ENCODE results near the gene NFATC2.

NFATC2 gene

DNA sequence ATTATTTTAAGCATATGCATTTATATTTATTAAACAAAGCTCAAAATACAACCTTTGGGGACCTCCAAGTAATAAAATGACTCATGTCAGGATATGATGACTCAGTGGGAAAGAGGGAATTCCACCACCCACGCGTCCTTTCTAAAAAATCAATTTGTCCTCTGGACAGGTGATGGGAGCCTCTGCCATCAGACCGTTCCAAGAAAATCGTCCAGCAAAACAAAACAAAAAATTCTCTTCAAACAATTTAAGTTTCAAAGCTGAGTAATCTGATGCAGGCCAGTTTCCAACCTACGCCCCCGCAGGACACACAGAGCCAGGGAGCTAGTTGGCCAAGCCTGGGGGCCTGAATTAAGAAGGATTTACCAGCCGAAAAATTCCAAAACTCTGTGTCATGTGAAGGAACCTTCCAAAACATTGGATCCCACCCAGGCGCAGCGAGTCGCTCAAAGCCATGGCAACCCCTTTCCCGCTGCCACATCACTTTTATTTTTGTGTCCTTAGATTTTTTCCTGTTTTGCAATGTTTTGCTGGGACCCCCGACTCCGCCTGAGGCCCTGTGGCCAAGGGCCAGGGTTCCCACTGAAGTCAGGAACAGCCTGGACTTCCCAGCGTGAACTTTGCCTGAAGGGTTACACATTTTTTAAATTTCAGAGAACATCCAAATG is 95.3 kb downstream of the NFATC2 start:
- DNase-seq, result no peak

DNA sequence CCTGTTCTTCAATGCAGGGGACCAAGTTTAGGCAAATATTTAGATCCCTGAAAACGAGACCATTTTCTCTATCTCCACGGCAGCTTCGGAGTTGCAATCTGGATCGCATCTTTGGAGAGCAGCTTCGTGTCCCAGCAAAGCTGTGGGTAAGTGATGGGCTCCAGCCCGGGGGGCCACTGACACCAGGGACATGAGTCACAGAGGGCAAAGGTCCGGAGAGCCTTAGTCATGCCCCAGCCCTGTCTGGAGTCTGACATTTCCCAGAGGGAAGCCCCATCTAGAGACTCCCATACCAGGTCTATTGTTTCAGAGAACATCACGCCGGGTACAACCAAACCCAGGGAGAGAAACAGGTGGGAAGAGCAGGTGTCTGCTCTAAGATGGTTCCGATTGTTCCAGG is 95.9 kb downstream of the NFATC2 start:
- no peak for DNase-seq

DNA sequence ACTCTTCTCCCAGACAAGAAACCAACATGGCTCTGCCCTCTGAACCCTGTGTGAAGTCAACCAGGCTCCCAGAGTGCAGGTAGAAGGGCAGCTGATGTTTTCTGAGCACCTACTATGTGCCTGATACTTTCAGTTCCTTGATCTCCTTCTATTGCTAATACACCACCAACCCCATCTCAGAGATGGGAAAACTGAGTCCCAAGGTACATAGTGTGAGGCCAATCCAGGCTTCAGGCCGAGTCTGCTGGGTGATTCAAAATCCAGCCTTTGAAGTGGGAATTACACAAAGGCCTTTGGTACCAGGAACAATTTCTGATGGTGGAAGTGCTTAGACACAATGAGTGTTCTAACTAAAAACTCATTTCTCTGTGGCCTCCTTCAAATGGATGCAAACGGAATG is 96.3 kb downstream of the NFATC2 start:
- DNase-seq, result no peak

GRCh38 chr20:51445591-51445990 is 96.9 kb downstream of the NFATC2 start:
- no peak for DNase-seq

DNA sequence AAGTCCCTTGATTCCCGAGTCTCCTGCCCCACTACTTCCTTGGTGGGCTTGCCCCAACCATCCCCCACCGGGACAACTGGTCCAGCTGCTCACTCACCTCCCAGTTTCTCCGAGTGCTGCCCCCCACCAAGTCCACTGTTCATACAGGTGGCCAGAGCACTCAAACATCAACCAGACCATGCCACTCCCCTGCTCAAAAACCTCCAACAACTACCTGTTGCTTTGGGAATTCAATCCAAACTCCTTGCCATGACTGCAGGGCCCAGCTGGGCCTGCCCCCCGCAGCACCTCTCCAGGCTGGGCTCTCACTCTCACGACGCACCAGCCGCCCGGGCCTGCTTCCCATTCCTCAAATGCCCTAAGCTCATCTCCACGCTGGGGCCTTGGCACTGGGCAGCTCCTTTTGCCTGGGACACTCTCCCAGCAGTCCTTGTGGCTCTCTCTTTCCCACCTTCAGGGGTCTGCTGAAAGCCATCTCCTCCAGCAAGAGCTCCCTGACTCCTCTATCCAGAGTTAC is 97.5 kb downstream of the NFATC2 start:
- no peak for DNase-seq

GRCh38 chr20:51444467-51444866 is 98.1 kb downstream of the NFATC2 start:
- no peak for DNase-seq

- no peak for DNase-seq
Measured at GRCh38 chr20:51442602-51443001, 99.9 kb downstream of the NFATC2 start.

DNA sequence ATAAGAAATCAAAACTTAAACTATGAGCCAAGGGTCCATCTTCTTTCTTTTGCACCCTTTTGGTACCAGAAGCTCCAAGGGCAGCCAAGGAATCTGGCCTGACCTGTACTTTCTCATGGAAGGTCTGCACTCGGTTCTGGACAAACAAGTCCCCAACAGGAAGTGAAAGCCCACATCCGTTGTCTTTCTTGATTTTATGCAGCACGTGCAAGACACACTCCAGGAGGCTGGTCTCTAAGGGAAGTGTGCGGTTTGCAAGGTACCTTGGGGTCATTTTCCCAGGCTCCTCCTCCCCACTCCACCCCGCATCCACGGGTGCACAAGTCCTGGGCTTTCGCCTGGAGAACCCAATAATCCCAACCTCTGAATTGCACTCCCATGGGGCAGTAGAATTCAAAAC is 101.9 kb downstream of the NFATC2 start:
- no peak for DNase-seq

- no peak for DNase-seq
Measured at GRCh38 chr20:51439160-51439689, 103.3 kb downstream of the NFATC2 start.

DNA sequence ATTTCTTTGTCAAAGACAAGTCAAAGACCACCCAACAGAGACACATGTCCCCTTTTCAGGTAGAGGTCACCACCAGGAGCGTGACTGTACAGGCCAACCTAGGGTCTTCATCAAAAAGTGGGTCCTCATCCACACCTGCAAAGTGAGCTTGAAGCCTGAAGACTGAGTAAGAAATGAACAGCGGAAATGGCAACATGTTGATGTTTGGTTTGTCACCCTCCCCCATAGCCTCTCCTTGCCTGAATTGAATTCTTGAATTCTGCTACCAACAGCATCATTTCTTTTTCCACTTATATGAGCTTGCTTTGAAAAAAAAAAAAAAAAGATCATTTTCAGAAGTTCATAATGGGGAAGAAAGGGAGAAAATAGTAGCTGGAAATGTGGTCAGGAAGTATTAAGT is 104.4 kb downstream of the NFATC2 start:
- no peak for DNase-seq

DNA sequence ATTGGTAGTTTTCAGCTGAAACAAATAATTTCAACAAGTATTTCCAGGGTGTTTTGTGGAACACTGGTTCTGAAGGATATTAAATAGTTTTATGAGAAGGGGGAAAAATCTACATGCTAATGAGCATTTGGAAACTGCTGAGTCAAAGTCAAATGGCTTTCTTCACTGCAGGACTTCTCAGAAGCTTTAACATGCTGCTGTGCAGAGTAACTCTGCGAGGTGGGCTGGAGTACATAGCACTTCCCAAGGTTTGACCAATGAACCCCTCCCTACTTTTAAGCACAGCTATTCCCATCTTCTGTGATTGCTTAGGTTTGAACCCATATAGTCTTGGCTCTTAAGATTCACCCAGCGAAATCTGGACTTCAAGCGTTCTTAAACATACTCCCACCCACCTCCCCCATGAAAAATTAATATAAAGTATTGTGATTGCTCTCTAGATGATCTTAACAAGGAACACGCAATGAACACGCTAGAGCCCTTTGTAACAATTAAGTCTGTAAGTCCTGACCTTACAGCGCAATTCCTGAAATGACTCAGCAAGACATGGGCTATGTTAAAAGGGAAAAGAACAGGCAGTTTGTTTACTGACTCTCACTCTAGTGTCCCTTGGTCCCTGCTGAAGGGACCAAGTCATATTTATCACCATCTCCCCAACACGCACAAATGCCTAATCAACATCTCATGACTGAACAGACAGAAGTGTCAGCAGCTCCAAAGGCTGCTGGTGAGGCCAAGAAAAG is 105.2 kb downstream of the NFATC2 start:
- no peak for DNase-seq

DNA sequence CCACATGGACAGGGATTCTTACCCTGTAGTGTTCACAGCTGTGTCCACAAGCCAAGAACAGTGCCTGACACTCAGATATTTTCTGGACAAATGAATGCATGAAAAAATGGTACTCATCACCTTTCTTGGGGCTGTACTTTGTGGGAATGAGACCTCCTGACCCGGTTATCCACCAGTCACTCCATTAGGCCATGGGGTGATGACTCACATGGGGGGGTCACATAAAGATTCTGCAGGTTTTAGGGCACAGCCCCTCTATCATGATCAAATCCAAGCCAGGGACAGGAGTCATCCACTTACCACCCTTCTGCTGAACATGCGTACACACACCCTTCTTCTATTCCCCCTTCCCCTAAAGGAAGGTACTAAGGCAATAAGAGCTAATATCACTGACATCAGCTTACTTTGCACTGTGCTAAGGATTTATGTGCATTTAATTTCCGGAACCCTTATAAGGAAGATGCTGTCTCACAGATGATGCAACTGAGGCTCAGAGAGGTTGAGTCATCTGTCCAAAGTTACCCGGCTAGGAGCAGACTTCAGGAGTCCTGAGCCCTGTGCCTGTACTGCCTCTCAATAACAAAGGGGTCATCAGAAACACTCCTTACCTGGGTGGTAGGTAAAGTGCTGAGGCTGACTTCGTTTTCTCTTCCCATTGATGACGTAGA is 107.8 kb downstream of the NFATC2 start:
- DNase-seq, result no peak

- DNase-seq, result no peak
Measured at GRCh38 chr20:51434026-51434425, 108.5 kb downstream of the NFATC2 start.

- no peak for DNase-seq
Measured at GRCh38 chr20:51432875-51433274, 109.6 kb downstream of the NFATC2 start.

GRCh38 chr20:51432251-51432784 is 110.2 kb downstream of the NFATC2 start:
- DNase-seq, result no peak

DNA sequence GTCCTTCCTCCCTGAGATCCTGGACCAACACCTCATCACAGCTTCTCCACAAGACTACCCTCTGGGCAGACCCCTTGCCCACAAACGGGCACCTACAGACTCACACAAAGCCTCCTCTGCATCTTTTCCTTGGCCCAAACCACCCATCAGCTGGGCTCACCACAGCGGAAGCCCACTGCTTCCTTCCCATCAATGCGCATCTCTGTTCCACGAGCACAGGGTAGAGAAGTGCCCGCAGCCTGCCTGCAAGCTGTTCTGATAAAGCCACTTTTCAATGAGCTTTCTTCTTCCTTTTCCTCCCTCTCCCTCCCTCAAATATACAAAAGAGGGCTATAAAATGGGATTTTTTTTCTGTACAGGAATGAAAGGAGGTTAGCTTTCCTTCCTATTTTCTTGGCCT is 111.2 kb downstream of the NFATC2 start:
- no peak for DNase-seq

DNA sequence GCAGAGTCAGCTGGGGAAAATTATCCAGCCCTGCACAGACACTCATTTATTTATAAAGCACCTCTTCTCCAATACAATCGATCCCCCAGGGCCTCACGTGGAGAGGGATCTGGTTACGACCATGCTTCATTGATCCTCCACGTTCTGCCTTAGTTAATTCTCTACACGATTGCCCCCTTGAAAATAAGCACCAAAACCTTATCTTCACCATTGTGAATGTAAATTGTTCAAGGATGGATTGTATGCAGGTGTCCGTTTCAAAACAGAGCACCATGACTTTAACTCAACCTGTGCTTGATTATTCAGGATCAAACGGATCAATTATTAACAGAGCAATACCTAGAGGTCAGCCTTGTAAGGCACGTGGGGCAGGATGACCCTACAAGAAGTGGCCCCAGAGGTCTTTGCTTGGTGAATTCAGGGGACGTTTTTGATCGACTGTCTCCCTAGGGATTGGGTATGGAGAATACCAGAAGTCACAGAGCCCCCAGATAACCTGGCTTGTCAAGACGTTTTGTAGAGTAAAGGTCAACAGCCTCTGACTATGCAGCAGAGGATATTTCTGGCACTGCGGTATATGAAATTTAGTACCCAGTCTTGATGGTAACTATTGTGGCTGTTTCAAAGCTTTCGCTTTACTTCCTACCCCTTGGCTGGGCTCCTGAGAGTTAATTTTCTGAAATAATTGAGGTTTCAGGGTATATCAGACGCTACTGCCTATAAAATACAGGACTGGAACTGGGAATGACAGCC is 112.1 kb downstream of the NFATC2 start:
- DNase-seq, result no peak

DNA sequence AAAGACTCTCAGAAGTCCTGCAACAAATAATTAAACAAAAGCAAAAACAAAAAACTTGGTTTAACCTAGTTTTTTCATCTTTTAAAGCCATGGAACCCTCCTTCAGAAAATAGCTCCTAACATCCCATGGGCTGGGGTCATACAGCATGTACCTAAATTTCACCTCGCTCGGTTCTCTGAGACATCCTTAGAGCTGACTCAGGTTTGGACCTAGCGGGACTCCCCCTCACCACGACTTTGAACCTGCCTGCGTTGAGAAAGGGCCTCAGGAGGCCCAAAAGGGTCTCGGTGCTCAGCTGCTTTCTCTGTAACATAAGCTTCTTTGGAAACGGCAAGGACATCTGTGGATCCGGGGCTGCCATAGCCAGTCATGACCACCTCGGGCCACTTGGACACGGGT is 112.8 kb downstream of the NFATC2 start:
- DNase-seq, result no peak

- no peak for DNase-seq
Measured at GRCh38 chr20:51429144-51429482, 113.4 kb downstream of the NFATC2 start.

GRCh38 chr20:51428401-51429143 is 113.9 kb downstream of the NFATC2 start:
- DNase-seq, result no peak

GRCh38 chr20:51427651-51428291 is 114.7 kb downstream of the NFATC2 start:
- no peak for DNase-seq

Data from NCI-H1048 (cell line).